ENCODE data around the gene OSTM1. TPM values are rescaled to one million over a fixed set of nuclear protein-coding genes. Genes with fewer than 3 reads are reported as not detected.

The OSTM1 gene
- total and polyA plus RNA-seq, 9 of the 15 experiments (the other 6 are each of a cell fraction or from before 2014, with no cell fraction given), result 5.6 to 29.5 (median 16.3) TPM

DNA sequence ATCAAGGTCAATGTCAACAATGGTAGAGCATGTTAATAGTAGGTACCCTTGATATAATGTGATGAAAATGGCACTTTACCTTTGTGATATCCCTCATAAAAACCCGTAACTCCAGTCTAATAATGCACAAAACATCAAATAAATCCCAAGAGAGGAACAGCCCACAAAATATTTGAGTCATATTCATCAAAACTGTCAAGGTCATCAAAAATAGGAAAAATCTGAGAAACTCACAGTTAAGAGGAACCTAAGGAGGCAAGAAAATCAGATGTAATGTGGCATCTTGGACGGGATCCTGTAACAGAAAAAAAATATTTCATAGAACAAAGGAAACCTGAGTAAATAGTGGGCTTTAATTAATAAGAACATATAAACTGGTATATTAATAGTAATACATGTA is 25.5 kb upstream of the OSTM1 start:
- Histone ChIP-seq H3K27ac (ENCODE audit: extremely low read depth, low read depth, low read length) (no peak overlapping the region), H3K79me2 (ENCODE audit: control insufficient read depth, insufficient read depth, low read length) (no peaks in the 10 kb centered on the region), H3K9ac (ENCODE audit: insufficient read depth in 1 of 2, low read depth in 2 of 2, low read length in 2 of 2) (no peak overlapping the region), H3K4me3 (no peak overlapping the region), H3K4me2 (ENCODE audit: insufficient read depth, low read length) (no peak overlapping the region), H4K20me1 (replicated peaks; ENCODE audit: control insufficient read depth, insufficient read depth, low read length) (no peaks in the 10 kb centered on the region), H3K27me3 (ENCODE audit: control insufficient read depth in 2 of 2, insufficient read depth in 2 of 2, low read length in 2 of 2) (peaks cover 0 to 5% of the 10 kb centered on the region in 2 experiments; a peak in 1 of 5 replicates), H2AFZ (ENCODE audit: low read depth, low read length) (no peak overlapping the region), H3K4me1 (replicated peaks in 1 of 2; ENCODE audit: control insufficient read depth in 2 of 2, insufficient read depth in 2 of 2, low read length in 2 of 2) (no peaks in the 10 kb centered on the region), H3K9me3 (replicated peaks; ENCODE audit: control insufficient read depth, insufficient read depth, low read depth, low read length) (no peaks in the 10 kb centered on the region), H3K36me3 (ENCODE audit: control insufficient read depth, insufficient read depth, low read length) (no peaks in the 10 kb centered on the region), H3K9me1 (ENCODE audit: control insufficient read depth, insufficient read depth, low read length) (no peaks in the 10 kb centered on the region)
- 5% methylated on average over 2 of the region's 2 CpGs for WGBS (ENCODE audit: insufficient coverage, low coverage, missing lambda C conversion rate)
- ChIA-PET POLR2A (no interaction called here), CTCF (ENCODE audit: low intra/inter-chr PET ratio) (no interaction called here)
- no peak for DNase-seq (ENCODE audit: extremely low read depth in 1 of 4, low spot score in 3 of 4)
- FAIRE-seq, result no peak
- intact Hi-C loops (cut with micrococcal nuclease), result no loop called here
- in situ Hi-C loops (cut with MboI), result no loop called here
- TF ChIP-seq POLR2H (tag; IDR thresholded peaks at IDR 0.05; ENCODE audit: low read depth), result no peak
- TF ChIP-seq LARP7 (IDR thresholded peaks at IDR 0.05), result no peak
- TF ChIP-seq ZNF764 (CRISPR knock-in tag; IDR thresholded peaks at IDR 0.05; ENCODE audit: low read depth), result no peak
- TF ChIP-seq C11orf30 (IDR thresholded peaks at IDR 0.05; ENCODE audit: low read depth), result peak; percentile 51; the same call in 1 of the 2 replicates
- peak; percentile 61; the same call in 1 of the 2 replicates for TF ChIP-seq MAFF (IDR thresholded peaks at IDR 0.05; ENCODE audit: low read length)
- TF ChIP-seq, protein P1, sequence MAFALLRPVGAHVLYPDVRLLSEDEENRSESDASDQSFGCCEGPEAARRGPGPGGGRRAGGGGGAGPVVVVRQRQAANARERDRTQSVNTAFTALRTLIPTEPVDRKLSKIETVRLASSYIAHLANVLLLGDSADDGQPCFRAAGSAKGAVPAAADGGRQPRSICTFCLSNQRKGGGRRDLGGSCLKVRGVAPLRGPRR (CRISPR knock-in tag; IDR thresholded peaks at IDR 0.05), result no peak
- TF ChIP-seq FOXA3 (CRISPR knock-in tag; conservative IDR thresholded peaks at IDR 0.05 in 1 of 2, IDR thresholded peaks at IDR 0.05 in 1 of 2), result no peak
- no peak for TF ChIP-seq SRSF9 (IDR thresholded peaks at IDR 0.05; ENCODE audit: borderline replicate concordance, low read depth, low read length)
- peak; percentile 85 for TF ChIP-seq ZNF316 (IDR thresholded peaks at IDR 0.05)
- TF ChIP-seq, protein P2, sequence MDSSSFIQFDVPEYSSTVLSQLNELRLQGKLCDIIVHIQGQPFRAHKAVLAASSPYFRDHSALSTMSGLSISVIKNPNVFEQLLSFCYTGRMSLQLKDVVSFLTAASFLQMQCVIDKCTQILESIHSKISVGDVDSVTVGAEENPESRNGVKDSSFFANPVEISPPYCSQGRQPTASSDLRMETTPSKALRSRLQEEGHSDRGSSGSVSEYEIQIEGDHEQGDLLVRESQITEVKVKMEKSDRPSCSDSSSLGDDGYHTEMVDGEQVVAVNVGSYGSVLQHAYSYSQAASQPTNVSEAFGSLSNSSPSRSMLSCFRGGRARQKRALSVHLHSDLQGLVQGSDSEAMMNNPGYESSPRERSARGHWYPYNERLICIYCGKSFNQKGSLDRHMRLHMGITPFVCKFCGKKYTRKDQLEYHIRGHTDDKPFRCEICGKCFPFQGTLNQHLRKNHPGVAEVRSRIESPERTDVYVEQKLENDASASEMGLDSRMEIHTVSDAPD (CRISPR knock-in tag; IDR thresholded peaks at IDR 0.05), result no peak
- TF ChIP-seq SRSF7 (optimal IDR thresholded peaks at IDR 0.05; ENCODE audit: low read depth, low read length), result no peak
- no peak for TF ChIP-seq NEUROD1 (IDR thresholded peaks at IDR 0.05; ENCODE audit: borderline replicate concordance, low read depth, low read length, partially characterized antibody)
- TF ChIP-seq, protein P3, sequence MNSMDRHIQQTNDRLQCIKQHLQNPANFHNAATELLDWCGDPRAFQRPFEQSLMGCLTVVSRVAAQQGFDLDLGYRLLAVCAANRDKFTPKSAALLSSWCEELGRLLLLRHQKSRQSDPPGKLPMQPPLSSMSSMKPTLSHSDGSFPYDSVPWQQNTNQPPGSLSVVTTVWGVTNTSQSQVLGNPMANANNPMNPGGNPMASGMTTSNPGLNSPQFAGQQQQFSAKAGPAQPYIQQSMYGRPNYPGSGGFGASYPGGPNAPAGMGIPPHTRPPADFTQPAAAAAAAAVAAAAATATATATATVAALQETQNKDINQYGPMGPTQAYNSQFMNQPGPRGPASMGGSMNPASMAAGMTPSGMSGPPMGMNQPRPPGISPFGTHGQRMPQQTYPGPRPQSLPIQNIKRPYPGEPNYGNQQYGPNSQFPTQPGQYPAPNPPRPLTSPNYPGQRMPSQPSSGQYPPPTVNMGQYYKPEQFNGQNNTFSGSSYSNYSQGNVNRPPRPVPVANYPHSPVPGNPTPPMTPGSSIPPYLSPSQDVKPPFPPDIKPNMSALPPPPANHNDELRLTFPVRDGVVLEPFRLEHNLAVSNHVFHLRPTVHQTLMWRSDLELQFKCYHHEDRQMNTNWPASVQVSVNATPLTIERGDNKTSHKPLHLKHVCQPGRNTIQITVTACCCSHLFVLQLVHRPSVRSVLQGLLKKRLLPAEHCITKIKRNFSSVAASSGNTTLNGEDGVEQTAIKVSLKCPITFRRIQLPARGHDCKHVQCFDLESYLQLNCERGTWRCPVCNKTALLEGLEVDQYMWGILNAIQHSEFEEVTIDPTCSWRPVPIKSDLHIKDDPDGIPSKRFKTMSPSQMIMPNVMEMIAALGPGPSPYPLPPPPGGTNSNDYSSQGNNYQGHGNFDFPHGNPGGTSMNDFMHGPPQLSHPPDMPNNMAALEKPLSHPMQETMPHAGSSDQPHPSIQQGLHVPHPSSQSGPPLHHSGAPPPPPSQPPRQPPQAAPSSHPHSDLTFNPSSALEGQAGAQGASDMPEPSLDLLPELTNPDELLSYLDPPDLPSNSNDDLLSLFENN (IDR thresholded peaks at IDR 0.05; ENCODE audit: low read depth in 2 of 2, low read length in 2 of 2), result no peak
- no peak for TF ChIP-seq BACH1 (tag; IDR thresholded peaks at IDR 0.05)
- ATAC-seq, result no peak
- no TSS peak for BruUV-seq (replicated peaks)

All from K562 (cell line).